ENCODE results near the gene MED23. TPM values are rescaled to one million over a fixed set of nuclear protein-coding genes. Genes with fewer than 3 reads are reported as not detected.

Gene MED23
- total and polyA plus RNA-seq, 10 of the 15 experiments (the other 5 are each of a cell fraction or from before 2014, with no cell fraction given), result 7.1 to 42.9 (median 19.6) TPM

- no peak for TF ChIP-seq MYC (IDR thresholded peaks at IDR 0.05; ENCODE audit: insufficient read depth, insufficient read length, insufficient replicate concordance, low read length, severe bottlenecking)
- no peak for TF ChIP-seq REST (IDR thresholded peaks at IDR 0.05; ENCODE audit: low read depth, low read length)
- no peak for TF ChIP-seq POLR2AphosphoS5 (IDR thresholded peaks at IDR 0.05; ENCODE audit: low read length)
- TF ChIP-seq ZNF24 (IDR thresholded peaks at IDR 0.05), result no peak
- TF ChIP-seq MAX (IDR thresholded peaks at IDR 0.05; ENCODE audit: low read depth, low read length), result no peak
Measured at GRCh38 chr6:131600716-131601115, 27.3 kb downstream of the MED23 start (continued).

GRCh38 chr6:131597446-131597845 lies 30.6 kb downstream of the MED23 start:
- H3K4me3 ChIP-seq, result no peak overlapping the region
- H2AFZ ChIP-seq (ENCODE audit: control insufficient read depth, low read depth, low read length), result no peak overlapping the region
- no TSS peak for BruUV-seq (replicated peaks)
- FAIRE-seq (peak; percentile 31), ATAC-seq (peak; percentile 50; the same call in 2 of the 3 replicates), DNase-seq (ENCODE audit: low read depth, low spot score) (no peak)
- TF ChIP-seq CTCF (IDR thresholded peaks at IDR 0.05 in 2 of 3, conservative IDR thresholded peaks at IDR 0.05 in 1 of 3; ENCODE audit: control insufficient read depth in 2 of 3, extremely low read depth in 1 of 3, insufficient read depth in 1 of 3, low read depth in 3 of 3, low read length in 3 of 3) (peak; percentile 18 to 29 (median 25); a peak in 4 of 6 replicates), PBX3 (IDR thresholded peaks at IDR 0.05; ENCODE audit: insufficient replicate concordance, low read depth, low read length) (no peak)
- H3K9ac ChIP-seq (ENCODE audit: control insufficient read depth, insufficient read depth, low read length), result no peak overlapping the region
- H3K9me3 ChIP-seq (replicated peaks; ENCODE audit: control insufficient read depth, insufficient read depth, low read length), result no peaks in the 10 kb centered on the region
- no peaks in the 10 kb centered on the region for H3K79me2 ChIP-seq (ENCODE audit: control insufficient read depth, insufficient read depth, low read length)
- H3K27ac ChIP-seq (ENCODE audit: control insufficient read depth, insufficient read depth), result no peak overlapping the region
- RAD21 ChIA-PET (ENCODE audit: unreplicated experiment), result no interaction called here
- SMC1A ChIA-PET (ENCODE audit: uncharacterized antibody, unreplicated experiment), result no interaction called here
- peaks cover 0 to 27% of the 10 kb centered on the region in 2 experiments; a peak in 2 of 4 replicates for H3K36me3 ChIP-seq (ENCODE audit: control insufficient read depth in 2 of 2, insufficient read depth in 2 of 2, low read length in 1 of 2)
- in situ Hi-C loops (cut with MboI) (no loop called here), intact Hi-C loops (cut with micrococcal nuclease; ENCODE audit: unreplicated experiment) (no loop called here)
- H3K4me2 ChIP-seq (ENCODE audit: control insufficient read depth, insufficient read depth), result no peak overlapping the region
- no peaks in the 10 kb centered on the region for H3K4me1 ChIP-seq (ENCODE audit: control insufficient read depth, insufficient read depth, low read length)
- 100% methylated on average over 3 of the region's 3 CpGs for WGBS (ENCODE audit: insufficient coverage, insufficient replicate concordance, low lambda C conversion rate, missing lambda C conversion rate)
- POLR2A ChIA-PET, result no interaction called here
- CTCF ChIA-PET, result interaction anchor here (0.9 to 3.0 kb wide), 6 partner anchors 10 to 712 kb away, joined by 3 to 8 read pairs (median 4); partner anchors contain the start of gene MED23
- H4K20me1 ChIP-seq (ENCODE audit: control insufficient read depth, insufficient read depth), result no peaks in the 10 kb centered on the region
- no peaks in the 10 kb centered on the region for H3K27me3 ChIP-seq (replicated peaks in 1 of 2; ENCODE audit: control insufficient read depth in 2 of 2, insufficient read depth in 2 of 2, low read length in 1 of 2)

All from GM12878 (cell line).